Stimulated activated CD4-positive, alpha-beta T cell treated with anti-CD3 and anti-CD28 coated beads, Interleukin-12 subunit alpha, Interleukin-12 subunit beta, amount 100 ng/mL, for 4 hours (primary cell): ENCODE data around the gene HYAL2.
"Not testable (repeated sequence)": the region's sequence is repeated elsewhere in the genome, so short reads cannot be mapped to it uniquely, and the experiment has no call there.

Experiments used
- DNase-seq: peaks from one replicate; pipeline ENCODE4 v3.0.0-alpha.2; 2020

Gene HYAL2

GRCh38 chr3:50287262-50287661 lies 35.3 kb downstream of the HYAL2 start:
- DNase-seq, result no peak

GRCh38 chr3:50286322-50287227 lies 36.0 kb downstream of the HYAL2 start:
- no peak for DNase-seq

- not testable (repeated sequence) for DNase-seq
Observed at GRCh38 chr3:50284121-50284520, 38.4 kb downstream of the HYAL2 start.

GRCh38 chr3:50279255-50280016 lies 43.1 kb downstream of the HYAL2 start:
- no peak for DNase-seq

GRCh38 chr3:50278880-50279224 lies 43.7 kb downstream of the HYAL2 start, which contains the start of gene LSMEM2:
TSS of gene LSMEM2 (plus strand) at chr3:50279087. CDS start at chr3:50279114, 27 bp downstream.
- no peak for DNase-seq

GRCh38 chr3:50278123-50278879 lies 44.2 kb downstream of the HYAL2 start:
- no peak for DNase-seq

- no peak for DNase-seq
Observed at GRCh38 chr3:50276762-50277101, 45.8 kb downstream of the HYAL2 start.

- DNase-seq, result no peak
Observed at GRCh38 chr3:50275996-50276761, 46.4 kb downstream of the HYAL2 start.

GRCh38 chr3:50275141-50275995 lies 47.2 kb downstream of the HYAL2 start:
- no peak for DNase-seq

GRCh38 chr3:50274371-50275104 lies 48.0 kb downstream of the HYAL2 start:
- DNase-seq, result peak; percentile 68

GRCh38 chr3:50273689-50274065 lies 48.9 kb downstream of the HYAL2 start:
- DNase-seq, result no peak

GRCh38 chr3:50272911-50273688 lies 49.4 kb downstream of the HYAL2 start:
- DNase-seq, result peak; percentile 93

GRCh38 chr3:50272538-50272910 lies 50.0 kb downstream of the HYAL2 start:
- not testable (repeated sequence) for DNase-seq

- no peak for DNase-seq
Observed at GRCh38 chr3:50271314-50271936, 51.1 kb downstream of the HYAL2 start.

GRCh38 chr3:50270422-50271224 lies 51.9 kb downstream of the HYAL2 start:
- DNase-seq, result no peak

GRCh38 chr3:50269977-50270413 lies 52.5 kb downstream of the HYAL2 start:
- no peak for DNase-seq

- DNase-seq, result no peak
Observed at GRCh38 chr3:50269460-50269859, 53.1 kb downstream of the HYAL2 start.

- no peak for DNase-seq
Observed at GRCh38 chr3:50268703-50269451, 53.7 kb downstream of the HYAL2 start, which contains the start of gene SEMA3B. TSS of gene SEMA3B (plus strand) at chr3:50269147. CDS start at chr3:50269241, 94 bp downstream.
